ENCODE measurements around the gene OCA2.
"Not testable (repeated sequence)": the region's sequence is repeated elsewhere in the genome, so short reads cannot be mapped to it uniquely, and the experiment has no call there.

Gene OCA2

DNA sequence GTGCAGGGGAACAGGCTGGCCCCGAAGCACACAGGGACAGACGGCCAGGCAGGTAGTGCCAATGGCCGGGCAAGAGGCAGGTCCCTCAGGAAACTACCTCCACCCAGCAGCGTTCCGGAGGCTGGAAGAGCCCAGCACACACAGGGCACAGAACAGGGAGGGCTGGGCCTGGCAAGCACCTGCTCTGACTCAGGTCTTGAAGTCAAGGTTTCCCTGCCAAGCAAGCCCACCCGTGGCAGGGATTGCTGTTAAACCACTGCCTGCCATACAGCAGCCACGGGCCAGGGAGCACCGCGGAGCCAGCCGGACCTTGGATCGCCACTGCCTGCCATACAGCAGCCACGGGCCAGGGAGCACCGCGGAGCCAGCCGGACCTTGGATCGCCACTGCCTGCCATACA lies 22.5 kb upstream of the OCA2 start:
- not testable (repeated sequence) for DNase-seq (ENCODE audit: low read depth in 1 of 2, low spot score in 1 of 2)

DNA sequence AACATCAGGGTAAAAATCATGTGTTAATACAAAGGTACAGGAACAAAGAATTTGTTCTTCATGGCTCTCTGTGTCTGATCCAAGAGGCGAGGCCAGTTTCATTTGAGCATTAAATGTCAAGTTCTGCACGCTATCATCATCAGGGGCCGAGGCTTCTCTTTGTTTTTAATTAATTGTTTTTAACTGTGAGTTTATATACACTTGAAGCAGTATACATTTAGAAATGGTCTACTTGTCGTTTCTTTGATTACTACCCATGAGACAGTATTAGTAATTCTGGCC lies 21.2 kb upstream of the OCA2 start:
- no peak for DNase-seq (ENCODE audit: low read depth in 1 of 2, low spot score in 1 of 2)

GRCh38 chr15:28118531-28118930 lies 19.4 kb upstream of the OCA2 start:
- DNase-seq (ENCODE audit: low read depth in 1 of 2, low spot score in 1 of 2): no peak

DNA sequence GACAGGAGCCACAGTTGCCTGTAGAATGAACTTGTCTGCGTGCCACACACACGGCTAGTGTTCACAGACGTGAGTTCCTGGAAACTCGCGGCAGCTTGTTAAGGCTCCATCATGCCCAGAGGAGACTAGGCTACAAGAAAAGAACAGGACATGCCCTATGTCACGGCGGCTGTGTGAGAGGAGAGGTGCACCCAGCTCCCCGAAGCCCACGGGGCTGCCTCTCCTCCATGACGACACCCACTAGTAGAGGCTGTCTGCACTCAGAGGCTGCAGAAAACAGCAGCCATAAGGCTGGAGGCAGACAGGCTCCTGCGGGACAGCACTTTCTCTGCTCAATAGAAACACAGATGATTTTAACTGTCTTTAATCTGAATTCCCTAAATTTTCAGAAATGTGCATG lies 19.0 kb upstream of the OCA2 start:
- no peak for DNase-seq (ENCODE audit: low read depth in 1 of 2, low spot score in 1 of 2)

DNA sequence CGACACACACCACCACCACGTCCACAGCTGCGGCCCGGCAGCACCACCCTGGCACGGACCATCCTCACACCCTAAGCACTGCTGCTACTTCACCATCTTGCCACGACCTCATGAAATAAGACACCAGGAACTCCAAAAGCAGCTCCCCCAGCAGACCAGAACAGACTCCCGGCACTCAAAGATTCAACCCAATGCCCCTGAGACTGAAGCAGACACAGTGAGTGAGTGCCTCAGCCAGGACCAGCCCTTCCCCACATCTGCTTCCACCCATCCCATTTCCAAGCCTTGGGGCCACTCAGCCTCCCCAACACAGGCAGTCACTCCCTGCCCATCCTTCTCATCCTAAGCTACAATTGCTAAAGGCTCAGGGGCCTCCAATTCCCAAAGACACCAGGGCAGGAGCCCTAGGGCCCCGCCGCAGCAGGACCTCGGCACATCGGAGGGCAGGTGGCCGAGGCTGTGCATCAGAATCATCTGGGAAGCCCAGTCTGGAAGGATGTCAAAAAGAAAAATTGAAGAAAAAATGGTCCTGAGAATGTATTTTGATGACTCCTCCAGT lies 18.4 kb upstream of the OCA2 start:
- DNase-seq (ENCODE audit: low read depth in 1 of 2, low spot score in 1 of 2): no peak

DNA sequence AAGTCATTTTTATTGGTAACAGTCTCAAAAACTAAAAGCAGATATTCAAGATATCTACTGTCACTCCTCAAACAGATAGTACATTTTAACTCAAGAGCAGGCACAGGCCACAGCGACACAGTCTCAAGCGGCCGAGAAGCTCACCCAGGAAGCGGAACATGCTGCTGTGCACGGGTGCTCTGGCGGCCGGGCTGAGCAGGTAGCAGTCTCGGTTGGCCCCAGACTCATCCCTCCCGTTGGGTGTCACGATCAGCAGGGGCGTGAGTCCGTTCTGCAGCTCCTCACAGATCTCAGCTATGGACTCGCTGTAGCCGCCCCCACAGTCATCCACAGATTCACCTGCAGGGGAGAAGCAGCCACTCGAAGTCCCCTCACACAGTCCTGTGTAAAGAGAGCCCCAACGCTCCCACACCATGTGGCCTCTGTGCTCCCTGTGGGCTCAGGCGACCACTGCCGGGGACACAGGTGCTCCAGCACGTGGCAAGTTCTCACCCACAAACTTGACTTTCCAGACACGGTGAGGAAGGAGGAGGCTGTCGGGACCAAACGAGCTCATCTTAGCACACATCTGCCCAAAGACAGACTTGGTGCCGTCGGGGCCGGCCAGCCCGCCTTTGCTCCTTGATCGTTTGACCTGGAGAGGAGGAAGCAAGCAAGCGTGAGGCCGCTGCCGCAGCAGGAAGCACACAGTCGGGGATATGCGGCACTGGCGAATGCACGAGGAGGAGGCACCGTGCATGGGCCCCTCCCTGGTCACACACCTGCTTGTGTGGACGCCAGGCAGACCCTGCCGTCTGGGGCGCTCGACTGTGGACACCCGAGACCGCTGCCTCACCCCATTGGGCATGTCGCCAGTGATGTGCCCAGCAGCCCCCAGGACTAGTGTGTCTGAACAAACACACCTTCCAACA lies 17.7 kb upstream of the OCA2 start:
- DNase-seq (ENCODE audit: low read depth in 1 of 2, low spot score in 1 of 2): no peak

DNA sequence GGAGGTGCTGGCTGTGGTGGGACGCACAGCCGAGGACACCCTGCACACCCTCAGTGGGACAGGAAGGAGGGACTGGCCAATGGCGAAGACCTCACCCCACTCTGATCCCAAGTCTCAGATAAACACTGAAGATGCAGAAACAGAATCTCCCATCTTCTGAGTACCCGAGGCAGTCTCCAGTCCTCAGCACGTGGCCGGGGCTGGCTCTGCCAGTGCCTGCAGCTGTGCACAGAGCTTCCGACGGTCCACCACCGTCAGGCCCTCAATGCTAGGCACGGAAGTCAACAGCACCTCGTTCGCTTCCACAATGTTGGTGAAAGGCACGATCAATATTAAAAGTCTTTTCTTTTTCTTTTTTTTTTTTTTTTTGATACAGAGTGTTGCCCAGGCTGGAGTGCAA lies 16.8 kb upstream of the OCA2 start:
- no peak for DNase-seq (ENCODE audit: low read depth in 1 of 2, low spot score in 1 of 2)

GRCh38 chr15:28114721-28115622 lies 15.9 kb upstream of the OCA2 start:
- DNase-seq (ENCODE audit: low read depth in 1 of 2, low spot score in 1 of 2): no peak

DNA sequence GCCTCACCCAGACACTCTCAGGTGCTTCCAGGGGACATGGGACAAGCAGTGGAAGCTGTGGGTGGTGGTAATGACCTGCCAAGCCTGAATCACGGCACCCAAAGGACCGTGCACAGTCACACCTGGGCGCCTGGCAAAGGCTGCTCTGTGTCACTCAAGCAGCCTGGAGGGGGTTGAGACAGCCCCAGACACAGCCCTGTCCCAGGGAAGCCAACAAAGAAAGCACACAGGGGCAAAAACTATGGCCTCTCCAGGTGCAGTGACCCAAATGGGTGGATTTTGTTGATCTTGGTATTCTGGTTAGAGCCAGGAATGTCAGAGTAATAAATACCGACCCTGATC lies 15.0 kb upstream of the OCA2 start:
- DNase-seq (ENCODE audit: low read depth in 1 of 2, low spot score in 1 of 2): no peak

DNA sequence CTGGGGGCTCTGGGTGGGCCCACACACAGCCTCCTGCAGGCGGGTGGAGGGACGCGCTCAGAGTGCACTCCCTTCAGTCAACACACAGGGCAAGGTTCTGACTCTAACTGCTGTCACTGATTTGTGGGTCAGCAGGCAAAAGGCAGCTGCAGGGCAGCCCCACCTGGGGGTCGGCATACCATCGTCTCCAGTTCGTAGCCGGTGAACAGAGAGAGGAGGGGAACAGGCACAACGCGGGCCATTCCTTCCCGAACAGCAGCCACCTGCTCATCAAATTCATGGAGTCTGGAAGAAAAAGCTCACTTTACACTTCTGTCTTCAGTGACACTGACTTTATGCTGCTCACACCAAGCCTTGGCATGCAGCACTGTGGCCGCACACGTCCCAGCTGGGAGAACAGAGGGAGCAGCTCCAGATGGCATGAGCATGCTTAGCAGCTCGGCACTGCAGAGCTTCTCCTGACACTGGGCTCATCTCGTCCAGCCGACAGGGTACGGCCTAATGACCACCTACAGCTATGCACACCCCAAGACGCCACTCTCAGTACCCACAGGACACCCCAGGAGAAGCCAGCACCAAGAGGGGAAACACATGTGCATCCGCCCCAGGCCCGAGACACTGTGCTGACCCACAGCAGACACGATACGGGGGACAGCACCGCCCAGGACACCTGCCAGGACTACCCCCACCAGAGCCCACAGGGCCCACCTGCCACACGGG lies 14.4 kb upstream of the OCA2 start:
- no peak for DNase-seq (ENCODE audit: low read depth in 1 of 2, low spot score in 1 of 2)

- no peak for DNase-seq (ENCODE audit: low read depth in 1 of 2, low spot score in 1 of 2)
Observed at GRCh38 chr15:28112962-28113361, 13.8 kb upstream of the OCA2 start.

DNA sequence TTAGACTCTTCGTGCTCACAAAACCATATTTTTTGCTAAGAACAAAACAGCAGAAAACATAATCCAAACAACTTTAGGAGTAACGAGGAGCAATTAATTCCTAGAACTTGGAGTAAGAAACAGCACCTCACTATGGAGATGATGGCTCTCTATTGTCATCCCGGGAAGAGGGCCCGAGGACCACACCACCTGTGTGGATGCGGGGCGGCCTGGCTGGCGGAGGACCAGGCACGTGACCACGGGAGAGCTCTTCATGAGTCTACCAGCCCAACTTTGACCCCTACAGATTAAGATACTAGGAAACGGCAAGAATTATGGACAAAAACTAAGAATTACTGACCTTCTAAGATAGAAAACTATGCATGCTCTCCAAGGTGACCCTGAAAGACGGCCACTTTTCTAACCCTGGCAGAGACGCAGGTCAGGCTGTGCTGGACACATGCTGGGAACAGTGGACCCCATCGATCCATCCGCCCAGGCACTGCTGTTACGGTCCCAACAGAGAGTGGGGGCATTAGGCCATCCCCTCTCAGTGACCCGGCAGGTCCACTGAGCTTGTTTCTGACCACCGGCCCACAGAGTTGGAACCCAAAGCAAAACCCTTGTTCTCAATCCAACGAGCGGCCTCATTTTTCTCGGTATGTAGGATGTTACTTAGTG lies 13.1 kb upstream of the OCA2 start:
- no peak for DNase-seq (ENCODE audit: low read depth in 1 of 2, low spot score in 1 of 2)

DNA sequence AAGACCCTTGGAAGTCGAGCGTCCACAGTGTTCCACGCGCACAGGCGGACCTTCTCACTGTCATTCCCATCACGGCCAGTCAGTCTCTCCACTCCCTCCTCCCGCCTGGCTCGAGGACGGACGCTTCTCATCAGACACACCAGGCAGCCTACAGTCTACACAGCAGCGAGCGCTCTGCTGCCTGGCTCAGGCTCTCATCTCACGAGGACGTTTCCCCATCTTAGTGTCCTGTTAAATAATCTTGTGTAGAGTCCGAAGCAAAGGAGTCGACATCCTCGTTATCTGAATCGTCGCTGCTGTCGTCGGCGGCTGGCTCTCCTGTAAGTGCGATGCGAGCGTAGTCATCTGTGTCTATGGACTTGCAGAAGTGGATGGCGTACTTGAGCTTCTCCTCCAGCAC lies 12.4 kb upstream of the OCA2 start:
- DNase-seq (ENCODE audit: low read depth in 1 of 2, low spot score in 1 of 2): no peak

- no peak for DNase-seq (ENCODE audit: low read depth in 1 of 2, low spot score in 1 of 2)
Observed at GRCh38 chr15:28110481-28110881, 11.4 kb upstream of the OCA2 start.

DNA sequence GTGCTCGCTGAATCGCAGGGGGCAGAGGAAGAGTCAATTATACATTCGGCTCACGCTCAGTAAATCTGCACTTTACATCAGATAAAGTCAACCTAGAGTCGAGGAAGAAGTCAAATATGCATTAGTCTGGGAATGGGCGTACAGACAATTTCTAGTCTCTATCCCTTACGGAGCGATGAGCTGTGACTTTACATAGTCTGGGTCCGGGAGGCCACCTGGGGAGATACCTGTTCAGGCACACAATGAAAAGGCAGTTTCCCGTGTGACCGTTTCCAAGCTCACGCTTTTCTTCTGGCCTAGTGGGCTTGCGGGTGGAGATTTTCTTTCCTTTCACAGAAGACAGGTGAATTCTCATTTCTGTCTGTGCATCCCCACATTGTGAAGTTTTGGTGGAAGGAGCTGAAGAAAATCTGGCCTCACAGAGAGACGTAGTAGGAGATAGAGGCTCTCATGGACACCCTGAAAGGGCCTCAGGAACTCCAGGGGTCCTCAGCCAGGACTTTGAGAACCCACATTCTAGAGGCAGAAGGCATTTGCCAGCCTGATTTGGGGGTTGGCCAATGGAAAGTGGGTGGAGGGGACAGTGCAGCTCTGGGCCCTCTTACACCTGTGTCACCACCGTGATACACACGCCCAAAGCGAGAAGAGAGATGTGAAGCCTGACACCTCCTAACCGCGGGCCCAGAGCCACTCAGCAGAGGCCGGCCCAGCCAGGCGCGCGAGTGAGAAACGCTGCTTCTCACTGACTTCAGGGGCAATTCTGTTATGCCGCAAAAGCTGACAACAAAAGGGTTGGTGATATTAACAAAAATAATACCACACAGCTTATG lies 10.7 kb upstream of the OCA2 start:
- no peak for DNase-seq (ENCODE audit: low read depth in 1 of 2, low spot score in 1 of 2)

GRCh38 chr15:28107904-28108275 lies 8.8 kb upstream of the OCA2 start:
- DNase-seq (ENCODE audit: low read depth in 1 of 2, low spot score in 1 of 2): no peak

GRCh38 chr15:28107111-28107903 lies 8.2 kb upstream of the OCA2 start:
- DNase-seq (ENCODE audit: low read depth in 1 of 2, low spot score in 1 of 2): no peak

DNA sequence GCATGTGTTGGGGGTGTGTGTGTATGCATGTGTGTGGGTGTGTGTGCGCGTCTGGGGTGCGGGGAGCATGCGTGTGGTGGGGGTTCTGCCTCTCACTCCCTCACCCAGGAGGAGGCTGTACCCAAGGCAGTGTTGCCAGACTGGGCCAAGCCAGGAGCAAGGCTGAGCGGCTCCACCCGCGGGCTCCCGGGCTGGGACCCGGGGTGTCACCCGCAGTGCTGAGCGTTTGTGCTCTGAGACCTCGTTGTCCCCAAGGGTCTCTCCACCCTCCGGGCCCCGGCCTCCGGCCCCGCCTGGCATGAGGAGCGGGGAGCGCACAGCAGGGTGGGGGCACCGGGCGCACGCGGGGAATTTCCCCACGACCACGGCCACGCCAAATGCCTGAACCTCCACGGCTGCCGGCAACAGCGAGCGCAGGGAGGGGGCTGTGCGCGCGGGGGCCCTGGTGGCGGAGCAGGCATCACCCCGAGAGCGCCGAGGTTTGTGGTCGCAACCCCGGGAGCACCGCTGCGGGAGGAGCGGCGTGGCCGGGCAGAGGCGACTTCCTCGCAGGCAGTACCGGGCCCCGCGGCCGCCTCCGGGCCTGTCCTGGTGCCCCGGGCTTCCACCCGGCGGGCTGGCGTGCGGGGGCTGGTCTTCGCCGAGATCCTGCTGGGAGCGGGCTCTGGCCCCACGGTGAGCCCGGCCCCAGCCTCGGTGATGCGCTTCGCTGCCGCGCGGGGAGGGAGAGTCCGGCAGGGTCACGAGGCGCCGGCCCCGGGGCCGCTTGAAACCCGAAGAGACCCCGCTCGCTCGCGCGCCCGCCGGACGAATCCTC lies 7.4 kb upstream of the OCA2 start:
- no peak for DNase-seq (ENCODE audit: low read depth in 1 of 2, low spot score in 1 of 2)

DNA sequence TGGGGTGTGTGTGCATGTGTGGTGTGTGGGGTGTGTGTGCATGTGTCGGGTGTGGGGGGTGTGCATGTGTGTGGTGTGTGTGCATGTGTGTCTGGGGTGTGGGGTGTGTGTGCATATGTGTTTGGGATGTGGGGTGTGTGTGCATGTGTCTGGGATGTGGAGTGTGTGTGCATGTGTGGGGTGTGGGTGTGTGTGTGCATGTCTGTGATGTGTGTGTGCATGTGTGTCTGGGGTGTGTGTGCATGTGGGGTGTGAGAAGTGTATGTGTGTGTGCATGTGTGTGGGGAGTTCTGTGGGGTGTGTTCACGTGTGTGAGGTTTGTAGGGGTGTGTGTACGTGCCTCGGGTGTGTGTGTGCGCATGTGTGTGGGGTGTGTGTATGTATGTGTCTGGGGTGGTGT lies 6.7 kb upstream of the OCA2 start:
- no peak for DNase-seq (ENCODE audit: low read depth in 1 of 2, low spot score in 1 of 2)

Data from activated T-helper 1 cell treated with anti-CD3 and anti-CD28 coated beads, Interleukin-2, amount 50 U/mL, for 16 hours (primary cell).